ENCODE data around the gene ENAM. TPM values are rescaled to one million over a fixed set of nuclear protein-coding genes. Genes with fewer than 3 reads are reported as not detected.
"Not testable (repeated sequence)": the region's sequence is repeated elsewhere in the genome, so short reads cannot be mapped to it uniquely, and the experiment has no call there.

ENAM gene
- polyA plus RNA-seq, 3 donors: 0.04 to 1.4 (median 0.11) TPM

DNA sequence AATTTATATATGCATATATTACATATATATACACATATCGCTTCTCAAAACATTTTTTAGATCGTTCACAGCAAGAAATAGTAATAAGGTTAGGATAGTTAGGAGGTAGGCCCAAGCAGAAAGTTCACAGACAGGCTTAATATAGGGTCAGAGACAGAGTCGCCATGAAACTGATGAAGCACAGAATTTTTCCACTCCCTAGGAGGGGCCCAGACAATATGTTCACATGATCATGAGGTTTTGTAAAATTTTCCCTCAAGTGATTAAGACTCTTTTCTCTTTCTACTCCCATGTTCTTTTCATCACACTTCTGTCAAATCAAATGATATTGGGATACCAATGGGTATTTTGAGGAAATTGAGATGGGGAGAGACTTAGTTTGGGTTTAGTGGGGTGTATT is 5.2 kb upstream of the ENAM start:
- no peak overlapping the region for H3K27ac ChIP-seq (ENCODE audit: low read depth, low read length)
- 95 to 97% (median 96%) methylated on average over 3 of the region's 3 CpGs for WGBS, 3 donors

DNA sequence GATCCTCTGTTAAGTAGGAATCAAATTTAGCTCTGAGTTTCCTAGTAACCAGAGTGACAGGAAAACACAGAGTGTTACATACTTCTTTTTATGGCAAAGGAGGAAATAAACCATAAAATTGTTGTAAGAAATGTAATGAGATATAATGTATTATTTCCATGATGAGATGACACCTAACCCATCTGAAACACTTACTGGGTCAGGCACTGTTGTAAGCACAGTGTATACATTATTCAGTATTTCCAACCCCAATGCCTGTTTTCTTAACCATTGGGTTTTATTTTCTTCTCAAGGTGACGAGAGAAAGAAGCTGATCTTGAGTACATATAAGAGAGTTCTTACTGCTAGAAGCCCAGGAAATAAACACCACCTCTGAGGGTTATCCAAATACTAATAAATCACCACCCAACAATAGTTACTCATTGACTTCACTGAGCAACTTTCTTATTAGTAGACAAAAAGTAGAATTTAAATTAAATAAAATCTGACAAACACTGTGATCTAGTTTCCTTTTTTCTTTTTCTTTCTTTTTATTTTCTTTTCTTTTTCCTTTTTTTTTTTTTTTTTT is 4.2 kb upstream of the ENAM start:
- WGBS, 3 donors: 23 to 78% (median 53%) methylated on average over 1 of the region's 1 CpG
- no peak overlapping the region for H3K27ac ChIP-seq (ENCODE audit: low read depth, low read length)

DNA sequence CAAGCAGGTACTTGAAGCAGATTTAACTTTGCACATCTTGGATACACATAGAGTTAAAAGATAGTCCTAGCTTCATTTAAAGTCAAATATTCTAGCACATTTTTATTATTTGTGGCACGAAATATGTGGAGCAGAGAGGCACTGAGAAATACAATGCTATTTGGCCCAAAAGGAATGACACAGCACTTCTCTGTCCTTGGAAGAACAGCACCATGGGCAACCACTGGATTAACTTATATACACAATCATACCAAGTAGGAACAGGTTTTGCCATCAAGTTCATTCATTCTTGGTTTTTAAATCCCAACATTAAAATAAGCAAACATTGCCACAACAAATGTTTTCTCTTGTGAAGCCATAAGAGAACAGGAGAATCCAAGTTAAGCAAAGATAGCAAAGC is 924 bp upstream of the ENAM start:
- H3K27ac ChIP-seq (ENCODE audit: low read depth, low read length): no peak overlapping the region
- 79 to 88% (median 83%) methylated on average over 1 of the region's 1 CpG for WGBS, 3 donors

DNA sequence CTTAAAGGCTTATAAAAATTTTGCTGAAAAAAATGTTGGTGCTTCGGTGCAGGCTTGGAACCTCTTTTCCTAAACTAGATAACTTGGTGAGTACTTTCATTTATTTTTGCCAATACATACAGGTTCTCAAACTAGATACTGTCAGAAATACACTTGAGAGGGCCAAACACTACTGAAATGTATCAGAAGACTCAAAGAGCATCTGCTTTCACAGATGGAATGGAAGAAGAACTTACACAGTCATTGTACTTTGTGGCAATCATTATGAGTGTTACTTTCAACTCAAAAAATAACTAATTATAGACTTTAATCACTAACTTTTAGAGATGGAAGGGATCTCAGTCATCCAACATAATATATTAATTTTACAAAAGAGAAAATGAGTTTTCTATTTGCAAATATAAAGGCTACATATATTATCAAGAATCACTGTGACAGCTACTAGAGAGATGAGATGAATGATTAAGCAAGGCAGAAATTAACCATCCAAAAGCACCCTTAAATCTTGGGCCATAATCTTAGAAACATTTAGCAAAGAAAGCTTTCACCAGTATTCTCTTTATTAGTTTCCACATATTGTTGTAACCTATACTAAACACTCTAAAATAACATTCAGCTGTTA is 1.0 kb downstream of the ENAM start:
- no peak overlapping the region for H3K27ac ChIP-seq (ENCODE audit: low read depth, low read length)
- 88 to 95% (median 93%) methylated on average over 1 of the region's 1 CpG for WGBS, 3 donors

DNA sequence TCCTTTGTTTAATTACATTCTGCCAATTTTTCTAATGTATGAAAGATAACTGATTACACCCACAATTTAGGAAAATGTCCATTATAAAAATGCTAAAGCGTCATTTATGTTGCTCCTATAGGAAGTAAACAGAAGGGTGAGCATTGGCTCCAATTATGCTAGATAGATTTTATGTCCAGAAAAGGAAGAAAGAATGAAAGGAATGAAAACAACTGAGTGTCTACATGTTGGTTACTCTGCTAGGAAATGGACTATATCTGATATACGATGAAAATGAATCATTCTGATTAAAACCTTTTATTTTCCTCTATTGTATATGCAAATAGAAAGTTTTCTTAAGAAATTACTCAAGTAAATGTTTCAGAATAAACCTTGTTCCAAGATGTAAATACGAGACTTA is 1.6 kb downstream of the ENAM start:
- no peak overlapping the region for H3K27ac ChIP-seq (ENCODE audit: low read depth, low read length)
- 81 to 84% (median 81%) methylated on average over 3 of the region's 3 CpGs for WGBS, 3 donors

DNA sequence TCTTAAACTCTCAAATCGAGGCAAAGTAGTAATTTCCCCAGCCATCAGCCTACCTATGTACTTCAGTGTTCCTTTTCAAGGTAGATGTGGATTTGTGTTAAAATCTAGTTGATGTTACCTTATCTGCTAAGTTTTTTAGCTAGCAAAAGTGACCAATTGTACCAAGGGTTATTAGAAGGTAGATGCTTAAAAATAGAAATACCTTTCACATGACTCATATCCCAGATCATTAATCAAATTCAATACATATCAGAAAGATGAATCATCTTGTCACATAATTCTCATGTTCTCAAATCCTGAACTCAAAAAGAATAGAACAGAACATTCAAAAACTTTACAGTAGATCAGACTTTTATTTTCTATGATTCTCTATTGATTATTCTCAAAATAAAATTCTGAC is 3.5 kb downstream of the ENAM start:
- H3K27ac ChIP-seq (ENCODE audit: low read depth, low read length): no peak overlapping the region
- WGBS, 3 donors: 73 to 82% (median 80%) methylated on average over 1 of the region's 1 CpG

DNA sequence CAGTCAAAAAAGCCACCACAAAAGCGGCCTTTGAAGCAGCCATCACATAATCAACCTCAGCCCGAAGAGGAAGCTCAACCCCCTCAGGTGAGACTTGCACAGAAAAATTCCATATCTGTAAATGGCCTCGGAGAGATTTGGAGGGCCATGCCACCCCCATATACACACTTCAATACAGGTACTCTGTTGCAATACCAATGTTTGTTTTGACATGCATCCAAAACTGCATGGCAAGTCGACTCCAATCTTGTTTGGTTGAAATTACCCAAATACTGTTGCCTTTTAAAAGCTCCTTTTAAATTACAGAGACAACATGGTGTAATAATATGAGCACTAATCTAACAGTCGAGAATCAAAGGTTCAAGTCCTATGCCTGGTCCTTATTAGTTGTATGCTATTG is 5.9 kb downstream of the ENAM start:
- no peak overlapping the region for H3K27ac ChIP-seq (ENCODE audit: low read depth, low read length)
- 61 to 88% (median 84%) methylated on average over 5 of the region's 5 CpGs for WGBS, 3 donors

DNA sequence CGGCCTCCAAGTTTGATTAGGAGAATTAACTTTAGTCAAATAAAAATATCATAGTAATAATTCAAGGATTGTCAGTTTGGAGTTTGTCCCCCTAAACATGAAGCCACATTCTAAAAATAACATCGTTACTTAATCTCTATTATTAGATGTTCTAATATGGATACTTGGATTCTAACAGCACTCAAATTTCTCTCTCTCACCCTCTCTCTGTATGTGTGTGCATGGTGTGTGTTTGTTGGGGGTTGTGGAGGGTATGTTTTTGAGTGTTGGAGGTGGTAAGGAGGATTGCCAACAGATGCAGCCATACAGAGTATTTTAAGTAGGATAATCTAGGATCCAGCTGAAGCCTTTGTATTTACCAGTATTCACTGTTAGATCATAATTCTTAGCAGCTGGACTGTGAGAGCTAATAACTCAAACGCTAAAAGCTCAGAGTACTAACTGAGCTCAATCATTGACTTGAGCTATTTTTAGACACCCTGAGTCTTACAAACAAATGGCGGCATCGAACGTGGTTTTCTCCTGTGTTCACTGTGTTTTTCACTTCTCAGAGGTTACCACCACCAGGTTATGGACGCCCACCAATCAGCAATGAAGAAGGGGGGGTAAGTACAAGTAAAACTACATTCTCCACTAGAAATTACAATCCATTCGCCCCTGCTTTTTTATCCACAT is 8.8 kb downstream of the ENAM start:
- H3K27ac ChIP-seq (ENCODE audit: low read depth, low read length): no peak overlapping the region
- 25 to 44% (median 41%) methylated on average over 8 of the region's 8 CpGs for WGBS, 3 donors

DNA sequence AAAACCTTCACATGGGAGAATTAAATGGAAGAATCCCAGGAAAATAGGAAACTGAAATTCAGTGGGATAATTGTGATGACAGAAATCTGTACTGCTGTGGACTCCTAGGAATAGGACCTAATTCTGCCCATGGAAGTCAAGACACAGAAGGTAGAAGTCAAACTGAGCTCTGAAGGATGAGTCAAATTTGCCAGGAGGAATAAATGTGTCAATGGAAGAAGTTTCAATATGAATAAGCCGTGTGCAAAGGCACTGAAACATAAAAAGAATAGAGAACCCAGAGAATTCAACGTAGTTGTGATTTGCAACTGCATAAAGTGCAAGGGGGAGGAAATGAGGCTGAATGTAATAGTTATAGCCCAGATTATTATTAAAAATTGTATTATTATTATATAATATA is 11.6 kb downstream of the ENAM start:
- no peak overlapping the region for H3K27ac ChIP-seq (ENCODE audit: low read depth, low read length)
- WGBS, 3 donors: 76 to 94% (median 88%) methylated on average over 2 of the region's 2 CpGs

DNA sequence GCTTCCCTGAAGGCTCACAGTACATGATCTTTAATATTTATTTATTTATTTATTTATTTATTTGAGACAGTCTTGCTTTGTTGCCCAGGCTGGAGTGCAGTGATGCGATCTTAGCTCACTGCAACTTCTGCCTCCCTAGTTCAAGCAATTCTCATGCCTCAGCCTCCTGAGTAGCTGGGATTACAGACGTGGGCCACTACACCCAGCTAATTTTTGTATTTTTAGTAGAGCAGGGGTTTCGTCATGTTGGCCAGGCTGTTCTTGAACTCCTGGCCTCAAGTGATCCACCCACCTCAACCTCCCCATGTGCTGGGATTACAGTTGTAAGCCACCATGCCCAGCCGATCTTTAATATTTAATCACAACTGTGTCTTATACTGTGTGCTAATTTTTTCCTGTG is 22.2 kb downstream of the ENAM start:
- WGBS, 3 donors: 82 to 83% (median 82%) methylated on average over 4 of the region's 4 CpGs
- not testable (repeated sequence) for H3K27ac ChIP-seq (ENCODE audit: low read depth, low read length)

DNA sequence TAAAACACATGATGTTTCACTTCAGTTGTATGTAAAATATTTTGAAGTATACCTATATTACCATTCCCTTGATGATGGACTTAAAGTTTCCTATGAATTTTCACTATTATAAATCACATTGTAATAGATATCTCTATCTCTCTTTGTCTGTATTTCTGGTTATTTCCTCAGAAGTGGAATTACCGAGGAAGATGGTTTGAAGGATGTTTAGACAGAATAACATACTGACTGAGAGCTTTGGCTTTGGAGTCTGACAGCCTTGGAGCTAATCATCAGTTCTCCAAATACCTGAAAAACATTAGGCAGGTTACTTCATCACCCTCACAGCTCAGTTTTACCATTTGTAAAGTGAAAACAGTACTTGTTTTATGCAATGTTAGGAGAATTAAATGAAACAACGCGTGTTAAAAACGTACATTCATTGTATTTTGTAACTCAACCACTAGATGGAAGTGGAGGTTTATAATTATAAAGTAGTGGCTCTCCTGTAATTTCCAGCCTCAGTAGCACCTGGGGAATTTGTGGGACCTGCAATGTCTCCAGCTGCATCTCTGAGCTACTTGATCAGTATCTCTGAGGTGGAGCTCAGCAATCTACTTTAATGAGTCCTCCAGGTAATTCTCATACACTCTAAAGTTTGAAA is 23.4 kb downstream of the ENAM start:
- no peak overlapping the region for H3K27ac ChIP-seq (ENCODE audit: low read depth, low read length)

DNA sequence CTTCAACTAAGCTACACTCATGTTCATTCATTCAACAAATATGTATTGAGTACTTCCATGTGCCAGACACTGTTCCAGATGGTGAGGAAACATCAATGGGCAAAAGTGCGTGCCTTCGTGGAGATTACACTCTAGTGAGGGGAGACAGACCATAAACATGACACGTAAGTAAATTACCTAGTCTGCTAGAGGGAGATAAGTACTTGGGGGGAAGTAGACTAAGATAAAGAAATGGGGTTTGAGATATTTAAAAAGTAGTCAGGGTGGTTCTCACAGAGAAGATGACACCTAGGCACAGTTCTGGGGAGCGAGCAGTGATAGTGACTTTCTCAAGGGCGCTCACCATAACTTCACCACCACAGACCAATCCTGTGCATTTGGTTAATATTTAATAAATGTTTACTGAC is 26.1 kb downstream of the ENAM start:
- 52 to 62% (median 59%) methylated on average over 5 of the region's 5 CpGs for WGBS, 3 donors

More for the DNA sequence above, 23.4 kb downstream of the ENAM start:
- 3 to 8% (median 5%) methylated on average over 4 of the region's 4 CpGs for WGBS, 3 donors

DNA sequence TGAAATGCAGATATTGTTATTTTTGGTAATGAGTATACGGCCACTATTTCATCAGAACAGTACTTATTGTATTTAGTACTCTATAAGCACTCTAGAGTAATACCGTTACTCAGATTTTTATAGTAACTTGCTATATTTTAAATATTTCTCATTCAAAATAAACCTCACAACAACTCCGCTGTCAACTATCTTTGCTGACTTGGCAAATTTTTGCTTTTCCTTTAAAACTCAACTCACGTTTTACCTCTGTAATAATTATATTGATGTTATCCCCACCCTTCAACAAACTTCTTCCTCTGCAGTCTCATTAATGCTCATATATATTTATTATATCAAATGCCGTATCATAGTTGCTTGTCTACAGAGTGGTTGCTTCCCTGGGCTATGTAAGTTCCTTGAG is 28.8 kb downstream of the ENAM start:
- H3K27ac ChIP-seq (ENCODE audit: low read depth, low read length): no peak overlapping the region
- 84 to 88% (median 84%) methylated on average over 5 of the region's 5 CpGs for WGBS, 3 donors

More for the DNA sequence above, 26.1 kb downstream of the ENAM start:
- no peak overlapping the region for H3K27ac ChIP-seq (ENCODE audit: low read depth, low read length)

DNA sequence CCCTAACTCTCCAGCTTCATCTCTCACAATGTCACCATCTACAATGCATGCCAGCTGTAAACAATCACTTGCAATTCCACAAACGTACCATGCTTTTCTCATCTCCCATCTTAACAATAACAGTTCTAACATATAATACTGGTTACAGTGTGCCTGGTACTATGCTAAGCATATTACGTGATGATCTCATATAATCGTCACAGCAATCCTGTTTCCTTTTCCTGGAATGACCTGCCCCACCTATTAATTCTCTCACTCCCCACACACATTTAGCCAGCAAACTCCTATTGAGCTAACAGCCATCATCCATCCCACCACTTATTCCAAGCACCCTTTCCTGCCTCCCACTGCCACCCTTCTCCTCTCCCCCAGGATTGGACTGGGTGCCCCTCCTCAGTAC is 29.9 kb downstream of the ENAM start:
- WGBS, 3 donors: 37 to 75% (median 38%) methylated on average over 3 of the region's 3 CpGs
- H3K27ac ChIP-seq (ENCODE audit: low read depth, low read length): no peak overlapping the region

DNA sequence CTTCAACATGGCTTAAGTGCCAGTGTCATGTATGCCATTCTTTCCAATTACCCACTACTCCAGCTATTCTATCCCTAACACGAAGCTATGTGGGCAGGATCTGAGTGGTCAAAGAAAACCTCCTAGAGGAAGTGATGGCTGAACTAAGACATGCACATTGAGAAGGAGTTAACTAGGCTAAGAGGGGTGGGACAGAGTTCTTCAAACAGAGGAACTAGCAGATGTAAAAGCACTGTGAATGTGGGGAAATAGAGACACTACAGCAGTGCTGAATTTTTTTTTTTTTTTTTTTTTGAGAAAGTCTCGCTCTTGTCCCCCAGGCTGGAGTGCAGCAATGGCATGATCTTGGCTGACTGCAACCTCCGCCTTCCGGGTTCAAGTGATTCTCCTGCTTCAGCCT is 31.6 kb downstream of the ENAM start:
- 83 to 90% (median 84%) methylated on average over 4 of the region's 4 CpGs for WGBS, 3 donors
- H3K27ac ChIP-seq (ENCODE audit: low read depth, low read length): no peak overlapping the region

DNA sequence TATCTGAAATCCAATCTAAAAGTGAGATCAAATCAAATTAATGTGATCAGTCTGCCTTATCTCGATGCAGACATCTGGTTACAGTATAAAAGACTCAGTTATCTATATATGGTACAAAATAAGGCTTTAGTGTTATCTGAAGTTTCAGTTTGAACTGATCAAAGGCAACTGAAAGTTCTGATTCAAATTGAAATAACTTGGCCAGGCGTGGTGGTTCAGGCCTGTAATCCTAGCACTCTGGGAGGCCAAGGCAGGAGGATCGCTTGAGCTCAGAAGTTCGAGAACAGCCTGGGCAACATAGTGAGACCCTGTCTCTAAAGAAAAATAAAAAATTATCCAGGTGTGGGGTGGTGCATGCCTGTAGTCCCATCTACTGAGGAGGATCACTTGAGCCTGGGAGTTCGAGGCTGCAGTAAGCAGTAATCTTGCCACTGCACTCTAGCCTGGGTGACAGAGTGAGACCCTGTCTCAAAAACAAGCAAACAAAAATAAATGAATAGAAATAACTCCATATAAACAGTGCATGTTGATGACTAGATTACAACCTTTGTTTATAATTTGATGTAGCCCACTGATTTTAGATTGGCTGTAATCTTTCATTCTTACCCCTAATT is 32.9 kb downstream of the ENAM start:
- H3K27ac ChIP-seq (ENCODE audit: low read depth, low read length): not testable (repeated sequence)
- WGBS, 3 donors: 86 to 91% (median 91%) methylated on average over 5 of the region's 5 CpGs

DNA sequence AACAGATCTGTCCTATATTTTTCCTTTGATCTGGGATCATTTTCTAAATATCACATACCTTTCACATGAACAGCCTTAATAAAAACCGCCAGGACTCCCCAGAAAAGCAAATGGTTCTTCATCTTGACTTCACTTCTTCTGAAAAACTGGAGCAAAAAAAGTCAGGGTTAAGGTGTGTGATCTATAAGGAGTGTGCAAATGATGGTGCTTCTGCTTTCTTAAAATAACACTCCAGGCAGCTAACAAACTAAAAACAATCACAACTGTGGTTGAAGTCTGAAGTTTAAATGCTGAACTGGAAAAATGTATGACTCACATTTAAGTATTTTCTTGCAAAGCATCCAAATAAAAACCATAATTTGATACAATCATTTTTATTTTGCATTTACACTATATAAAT is 37.8 kb downstream of the ENAM start, which contains the start of gene JCHAIN:
Gene JCHAIN (minus strand): TSS at position 140 of the 400 bp plus-strand sequence. CDS start 18 bp downstream, at position 122.
- H3K27ac ChIP-seq (ENCODE audit: low read depth, low read length): no peak within 1 kb of the TSS
- WGBS, 3 donors: 79 to 82% (median 81%) methylated on average over 1 of the region's 1 CpG

DNA sequence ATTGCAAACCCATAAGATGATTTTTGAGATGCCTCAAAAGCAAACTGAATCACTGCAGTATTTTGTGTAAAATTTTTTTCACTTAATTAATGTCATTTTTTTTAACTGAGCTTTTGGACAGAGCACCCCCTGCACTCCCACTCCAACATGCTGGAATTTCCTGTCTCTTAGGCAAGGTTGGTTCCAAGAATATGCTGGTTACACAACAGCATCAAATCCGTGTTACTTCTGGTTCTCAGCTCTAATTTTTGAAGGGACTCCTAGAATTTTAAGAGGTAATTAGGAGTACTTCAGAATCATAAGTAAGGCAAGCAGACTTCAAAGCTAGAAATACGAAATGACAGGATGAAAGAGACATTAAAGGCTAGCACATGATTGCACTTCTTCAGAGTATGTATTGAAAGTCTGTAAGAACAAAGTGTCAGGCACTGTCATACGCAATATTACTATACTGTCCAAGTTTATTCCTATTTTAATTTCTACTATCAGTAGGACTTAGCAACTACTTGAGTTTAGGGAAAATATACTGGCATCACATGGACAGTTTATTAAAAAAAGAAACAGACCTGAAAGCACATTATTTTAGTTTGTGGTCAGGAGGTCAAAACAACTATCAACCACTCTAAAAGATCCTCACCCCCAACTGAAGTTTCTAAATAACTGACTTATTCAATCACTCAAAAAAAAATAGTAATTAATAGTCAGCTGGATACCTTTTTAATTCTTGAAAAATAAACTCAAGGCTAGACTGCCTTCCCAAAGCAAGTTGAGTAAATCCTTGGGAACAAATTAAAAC is 39.4 kb downstream of the ENAM start:
- WGBS, 3 donors: 41 to 73% (median 43%) methylated on average over 3 of the region's 3 CpGs
- no peak overlapping the region for H3K27ac ChIP-seq (ENCODE audit: low read depth, low read length)

All from adipose tissue (tissue), 3 donors.